Left kidney (tissue), 2 donors: ENCODE results near the gene FAM110A. TPM values are rescaled to one million over a fixed set of nuclear protein-coding genes. Genes with fewer than 3 reads are reported as not detected.
"Not testable (repeated sequence)": the region's sequence is repeated elsewhere in the genome, so short reads cannot be mapped to it uniquely, and the experiment has no call there.

Experiments
- DNase-seq: peaks from one replicate; pipeline ENCODE4 v3.0.0-alpha.2; 2013
- polyA plus RNA-seq: library from polyadenylated mRNA; unstranded; fragments of 120-200 nt; gene quantifications from one replicate; pipeline ENCODE4 v1.2.1, GENCODE V29; 2013; ENCODE audit not compliant: insufficient read length

FAM110A gene
- polyA plus RNA-seq, 1 donor, result 7.6 TPM

DNA sequence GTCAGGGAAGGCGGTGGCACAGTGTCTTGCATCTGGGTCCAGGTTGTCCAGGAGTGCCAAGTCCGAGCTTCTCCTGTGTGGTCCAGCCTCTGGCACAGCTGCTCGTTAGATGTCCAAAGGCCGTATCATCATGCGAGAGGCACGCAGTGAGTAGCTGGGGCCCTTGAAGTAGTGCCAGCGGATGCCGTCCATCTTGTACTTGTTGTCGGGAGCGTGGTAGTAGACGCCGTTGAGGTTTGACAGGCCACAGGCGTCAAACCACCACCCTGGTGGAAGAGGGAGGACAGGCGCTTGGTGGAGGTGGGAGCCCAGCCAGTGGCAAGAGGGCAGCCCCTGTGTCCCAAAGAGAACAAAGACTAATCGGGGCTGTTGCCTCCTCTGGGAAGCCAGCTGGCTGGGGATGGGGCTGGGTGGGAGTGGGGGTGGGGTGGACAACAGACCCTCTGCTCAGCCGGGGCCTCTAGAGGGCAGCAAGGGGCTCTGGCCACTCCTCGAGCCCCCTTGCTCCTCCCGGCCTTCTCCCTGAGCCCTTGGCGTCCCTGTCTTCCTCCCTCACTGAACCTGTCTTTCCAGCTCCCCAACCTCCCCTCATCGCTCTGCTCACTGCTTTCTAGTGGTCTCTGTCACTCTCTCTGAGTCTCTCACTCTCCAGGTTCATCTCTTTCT lies 39.5 kb downstream of the FAM110A start:
- DNase-seq, result no peak

DNA sequence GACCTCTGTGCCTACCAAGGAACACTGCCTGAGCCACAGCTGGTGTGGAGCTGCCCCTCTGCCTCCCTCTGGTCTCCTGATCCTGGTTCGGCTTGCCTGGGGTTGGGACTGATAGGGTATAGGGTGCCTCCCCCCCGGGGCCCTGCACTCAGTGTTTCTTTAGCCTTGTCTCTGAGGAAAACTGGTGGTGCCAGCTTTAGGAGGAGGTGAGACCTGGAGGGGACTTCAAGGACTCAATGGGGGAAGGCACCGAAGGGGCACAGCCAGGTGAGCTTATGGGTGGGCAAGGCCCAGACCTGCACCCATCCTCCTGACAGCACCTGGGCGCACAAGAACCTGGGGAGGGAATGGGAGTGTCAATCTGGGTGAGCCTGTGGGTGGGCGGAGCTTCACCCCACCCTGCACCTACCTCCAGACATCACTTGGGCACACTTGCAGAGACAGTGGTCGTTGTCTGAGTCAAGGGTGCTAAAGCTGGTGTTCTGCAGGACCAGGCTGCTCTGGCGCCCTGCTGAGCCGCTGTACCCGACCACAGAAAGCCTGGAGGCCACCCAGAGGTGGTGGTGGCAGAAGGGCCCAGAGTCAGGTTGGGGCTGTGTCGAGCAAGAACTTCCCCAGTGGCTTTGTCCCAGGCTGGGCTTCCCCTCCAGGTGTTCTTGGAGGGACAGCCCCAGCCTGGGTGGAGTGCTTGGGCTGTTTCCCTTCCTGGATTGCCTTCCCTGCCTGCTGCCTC lies 40.5 kb downstream of the FAM110A start:
- DNase-seq, result no peak

DNA sequence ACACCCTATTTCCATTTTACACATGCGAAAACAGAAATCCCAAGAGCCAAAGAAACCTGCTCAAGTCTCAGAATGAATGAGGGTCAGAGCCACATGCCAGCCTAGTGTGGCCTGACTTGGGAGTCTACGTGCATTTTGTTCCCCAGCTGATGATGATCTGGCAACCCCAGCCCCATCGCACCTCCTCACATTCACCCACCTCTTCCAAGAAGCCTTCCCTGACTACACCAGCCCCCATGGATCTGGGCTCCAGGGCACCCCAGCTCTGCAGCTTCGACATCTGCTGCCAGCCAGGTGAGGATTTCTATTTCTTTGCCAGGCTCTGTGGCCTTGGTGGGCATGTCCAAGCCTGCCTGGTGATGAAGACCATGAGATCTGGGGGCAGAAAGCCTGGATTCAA lies 41.6 kb downstream of the FAM110A start:
- no peak for DNase-seq

DNA sequence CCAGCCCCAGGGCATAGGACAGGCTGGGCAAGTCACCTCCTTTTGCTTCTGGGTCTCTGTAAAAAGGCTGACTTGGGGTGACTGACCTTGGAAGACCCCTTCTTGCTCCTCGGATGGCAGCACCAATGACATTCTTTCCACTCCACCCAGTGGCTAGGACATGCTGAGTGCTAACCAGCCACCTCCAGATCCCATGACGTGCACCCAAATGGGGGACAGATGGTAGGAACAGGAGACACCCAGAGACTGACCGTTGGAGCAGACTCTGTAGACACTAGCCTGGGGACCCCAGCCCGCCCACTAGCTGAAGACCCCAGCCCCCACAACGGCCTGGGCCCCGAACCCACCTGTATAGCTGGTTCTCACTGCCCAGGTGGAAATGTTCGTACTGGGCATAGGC lies 44.3 kb downstream of the FAM110A start:
- no peak for DNase-seq

DNA sequence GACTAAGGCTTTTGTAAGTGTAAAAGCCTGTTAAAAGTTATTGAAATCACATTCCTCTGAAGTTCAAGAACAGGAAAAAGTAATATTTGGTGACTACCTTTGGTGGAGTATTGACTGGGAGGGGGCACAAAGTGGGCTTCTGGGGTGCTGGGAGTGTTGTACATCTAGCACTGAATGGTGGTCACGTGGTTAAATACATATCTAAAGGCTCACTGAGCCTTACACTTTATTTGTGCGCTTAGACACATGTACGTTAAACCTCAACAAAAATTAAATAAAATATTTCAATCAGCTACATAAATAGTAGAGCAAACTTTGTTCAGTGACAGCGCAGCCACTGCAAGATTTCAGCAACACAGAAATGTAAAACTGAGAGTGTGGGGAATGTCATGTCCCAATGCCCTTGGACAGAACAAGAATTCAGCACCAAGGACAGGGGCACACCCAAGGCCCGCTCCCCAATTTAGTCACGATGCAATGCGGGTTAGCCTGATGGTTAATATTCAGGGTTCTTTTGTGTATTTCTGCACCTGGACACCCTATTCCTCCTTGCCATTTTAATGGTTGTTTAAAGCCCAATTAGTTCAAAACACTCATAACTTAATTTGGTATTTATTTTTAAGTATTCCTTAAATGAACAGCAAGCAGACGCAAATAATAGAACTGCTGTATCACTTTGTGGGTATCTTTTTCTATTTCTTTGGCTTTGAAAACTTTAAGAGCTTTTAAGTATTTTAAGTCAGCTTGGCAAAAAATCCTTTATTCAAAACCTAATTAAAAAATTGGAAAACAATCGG lies 45.2 kb downstream of the FAM110A start:
- DNase-seq, result peak; percentile 67

DNA sequence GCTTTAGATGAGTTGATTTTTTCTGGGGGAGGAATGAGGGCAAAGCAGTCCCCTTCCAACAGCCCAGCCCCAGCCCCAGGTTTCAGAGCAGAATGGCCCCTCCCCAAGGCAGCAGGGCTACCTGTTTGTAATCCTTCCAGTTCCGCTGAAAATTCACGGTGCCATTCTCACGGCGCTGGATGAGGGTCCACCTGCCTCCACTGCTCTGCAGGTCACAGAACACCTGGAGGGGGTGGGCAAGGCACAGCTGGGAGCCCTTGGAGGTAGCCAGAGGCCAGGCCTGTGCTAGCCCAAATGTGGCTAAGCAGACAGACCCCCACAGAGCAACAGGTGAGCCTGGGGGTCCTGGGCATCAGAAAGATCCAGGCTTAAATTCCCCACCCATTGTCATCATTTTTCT lies 46.1 kb downstream of the FAM110A start:
- DNase-seq, result no peak

DNA sequence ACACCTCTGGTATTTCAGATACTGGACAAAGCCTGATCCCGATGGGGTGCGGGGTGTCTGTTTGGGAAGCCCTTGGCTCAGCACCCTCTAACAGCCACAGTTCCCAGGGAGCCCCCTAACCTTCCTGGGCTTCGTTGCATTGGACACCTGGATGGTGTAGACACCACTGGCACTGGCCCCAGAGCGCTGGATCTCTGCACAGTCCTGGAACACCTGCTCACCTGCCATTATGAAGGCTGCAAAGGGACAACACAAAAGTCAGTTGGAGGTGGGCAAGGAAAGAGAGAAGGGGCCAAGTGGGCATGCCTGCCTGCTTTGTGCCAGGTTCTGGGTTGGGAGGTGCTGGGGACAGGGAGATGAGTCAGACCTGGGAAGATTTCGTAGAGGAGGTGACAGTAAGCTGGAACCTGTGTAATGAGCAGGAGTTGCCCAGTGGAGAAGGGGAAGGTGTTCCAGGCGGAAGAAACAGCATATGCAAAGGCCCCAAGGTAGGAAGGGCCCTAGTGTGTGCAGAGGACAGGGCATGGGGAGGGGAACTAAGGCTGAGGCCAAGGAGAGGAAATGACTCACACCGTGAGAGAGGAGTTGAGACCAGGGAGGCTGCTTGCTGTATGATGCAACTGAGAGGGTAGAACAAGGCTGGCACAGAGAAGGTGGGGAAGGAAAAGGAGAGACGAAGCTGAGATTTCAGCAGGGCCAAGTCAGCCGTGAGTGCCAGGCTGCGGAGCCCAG lies 47.7 kb downstream of the FAM110A start:
- DNase-seq, result no peak

DNA sequence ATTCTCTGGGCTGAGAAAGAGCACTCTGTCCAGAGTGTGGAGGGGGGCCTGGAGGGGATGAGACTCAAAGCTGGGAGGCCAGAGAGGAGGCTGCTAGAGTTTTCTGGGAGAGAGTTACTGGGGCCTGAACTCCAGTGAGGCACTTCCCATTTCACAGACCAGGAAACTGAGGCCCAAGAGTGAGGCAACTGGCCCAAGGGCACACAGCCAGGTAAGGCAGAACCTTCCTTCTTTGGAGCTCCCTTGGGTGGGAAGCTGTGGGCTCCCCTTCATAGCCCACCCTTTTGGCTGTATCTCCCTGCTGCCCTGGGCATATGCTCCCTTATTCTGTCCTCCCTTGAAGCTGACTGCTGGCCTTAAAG lies 48.2 kb downstream of the FAM110A start:
- DNase-seq, result no peak

DNA sequence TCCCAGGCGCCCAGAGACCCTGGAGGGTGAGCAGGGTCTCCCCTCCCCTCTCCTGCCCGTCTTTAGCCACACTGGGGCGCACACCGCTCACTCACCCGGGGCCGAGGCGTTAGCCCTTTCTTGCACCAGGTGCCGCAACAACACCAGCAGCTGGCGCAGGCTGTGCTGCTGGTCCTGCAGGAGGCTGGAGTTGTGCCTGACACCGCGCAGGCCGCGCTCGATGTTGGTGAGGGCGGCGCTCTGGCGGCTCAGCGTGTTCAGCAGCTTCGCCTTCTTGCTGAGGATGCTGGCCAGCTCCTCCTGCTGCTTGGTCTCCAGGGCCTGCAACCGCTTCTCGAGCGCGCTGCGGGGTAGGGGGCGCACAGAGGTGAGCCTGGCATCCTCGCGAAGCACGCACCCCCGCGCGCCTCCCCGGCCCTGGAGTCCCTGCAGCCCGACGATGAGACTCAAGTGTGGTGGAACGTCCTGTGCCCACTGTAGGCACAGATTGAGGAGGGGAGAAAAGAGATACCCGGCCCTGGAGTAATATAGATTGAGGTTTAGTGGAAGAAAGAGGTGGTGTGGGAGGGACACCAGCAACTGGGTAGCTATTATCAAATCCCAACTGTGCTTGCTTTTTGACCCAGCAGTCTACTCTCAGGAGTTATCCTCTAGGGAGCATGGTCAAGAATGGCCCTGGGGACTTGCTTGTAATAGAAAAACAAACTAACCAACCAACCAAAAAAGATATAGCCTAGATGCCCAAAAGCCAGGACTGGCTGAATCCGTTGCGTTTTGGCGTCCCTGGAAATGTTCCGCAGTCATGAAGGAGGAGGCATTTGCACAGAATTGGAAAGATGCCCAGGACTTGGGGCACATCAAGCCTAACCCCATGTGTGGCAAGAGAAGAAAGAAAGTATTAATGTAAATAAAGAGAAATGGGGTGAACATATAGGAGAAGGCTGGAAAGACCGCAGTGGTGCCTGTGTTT lies 51.8 kb downstream of the FAM110A start:
- peak; percentile 59 for DNase-seq

DNA sequence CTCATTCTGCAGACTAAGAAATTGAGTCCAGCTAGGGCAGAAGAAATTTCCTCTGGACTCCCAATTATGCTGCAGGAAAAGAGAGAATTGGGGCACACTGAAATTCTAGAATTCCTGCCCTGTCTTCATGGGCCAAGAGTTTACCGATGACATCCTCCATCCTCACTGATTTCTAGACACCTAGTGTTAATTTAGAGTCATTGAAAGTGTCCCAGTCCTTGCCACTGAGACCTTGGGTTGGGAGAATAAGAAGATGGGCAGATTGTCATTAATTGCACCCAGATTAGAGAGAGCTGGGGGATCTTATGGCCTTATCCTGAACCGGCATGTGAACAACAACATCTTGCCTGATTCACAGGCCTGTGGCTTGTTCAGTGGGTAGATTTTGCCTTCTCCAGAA lies 53.6 kb downstream of the FAM110A start:
- DNase-seq, result no peak

DNA sequence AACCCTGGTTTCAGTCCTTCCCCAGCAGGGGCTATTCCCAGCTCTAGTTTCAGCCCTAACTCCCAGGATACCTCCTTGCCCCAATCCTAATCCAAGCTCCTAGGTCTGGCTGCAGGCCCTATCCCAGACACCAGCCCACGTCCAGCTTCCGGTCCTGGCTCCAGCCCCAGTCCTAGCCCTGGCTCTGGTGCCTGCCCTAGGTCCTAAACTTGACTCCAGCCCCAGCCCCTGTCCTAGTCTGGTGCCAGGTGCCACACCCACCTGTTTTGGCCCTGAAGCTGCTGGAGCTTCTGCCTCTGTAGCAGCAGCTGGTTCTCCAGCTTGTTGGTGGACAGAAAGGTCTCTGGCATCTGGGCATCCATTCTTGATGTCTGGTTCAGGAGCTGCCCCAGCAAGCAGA lies 54.5 kb downstream of the FAM110A start:
- no peak for DNase-seq

DNA sequence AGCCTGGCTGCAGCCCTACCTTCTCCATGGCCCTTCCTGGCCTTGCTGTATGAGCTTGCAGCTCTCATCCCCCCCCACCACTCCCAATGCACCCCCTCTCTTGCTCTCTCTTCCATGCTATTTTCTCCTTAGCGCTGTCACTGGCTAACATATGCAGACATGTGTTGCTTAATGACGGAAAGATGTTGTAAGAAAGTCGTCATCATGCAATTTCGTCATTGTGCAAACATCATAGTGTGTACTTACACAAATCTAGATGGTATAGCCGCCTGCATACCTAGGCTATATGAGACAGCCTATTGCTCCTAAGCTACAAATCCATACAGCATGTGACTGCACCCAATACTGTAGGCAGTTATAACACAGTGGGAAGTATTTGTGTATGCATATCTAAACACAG lies 55.6 kb downstream of the FAM110A start:
- no peak for DNase-seq

DNA sequence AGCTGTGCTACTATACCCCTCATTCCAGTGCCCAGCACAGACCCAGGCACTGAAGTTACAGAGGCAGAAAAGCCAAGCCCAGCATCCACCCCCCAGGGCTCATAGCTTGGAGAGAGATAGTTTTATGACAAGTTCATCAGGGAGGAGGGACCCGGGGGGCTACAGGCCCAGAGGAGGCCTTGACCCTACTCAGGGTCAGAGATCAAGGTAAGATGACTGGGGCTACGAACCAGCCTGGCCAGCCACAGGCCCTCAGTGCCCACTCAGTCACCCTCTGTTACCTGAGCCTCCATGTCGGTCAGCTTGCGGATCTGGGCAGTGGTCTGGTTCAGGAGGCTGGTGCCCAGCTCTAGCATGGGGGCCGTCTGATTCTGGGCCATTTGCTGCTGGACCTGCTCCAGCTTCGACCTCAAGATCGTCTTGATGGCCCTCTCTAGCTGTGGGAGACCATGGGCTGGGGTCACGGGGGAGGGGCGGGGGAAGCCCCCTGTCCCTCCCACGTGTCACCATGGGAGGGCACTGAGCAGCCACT lies 56.5 kb downstream of the FAM110A start:
- DNase-seq, result no peak

DNA sequence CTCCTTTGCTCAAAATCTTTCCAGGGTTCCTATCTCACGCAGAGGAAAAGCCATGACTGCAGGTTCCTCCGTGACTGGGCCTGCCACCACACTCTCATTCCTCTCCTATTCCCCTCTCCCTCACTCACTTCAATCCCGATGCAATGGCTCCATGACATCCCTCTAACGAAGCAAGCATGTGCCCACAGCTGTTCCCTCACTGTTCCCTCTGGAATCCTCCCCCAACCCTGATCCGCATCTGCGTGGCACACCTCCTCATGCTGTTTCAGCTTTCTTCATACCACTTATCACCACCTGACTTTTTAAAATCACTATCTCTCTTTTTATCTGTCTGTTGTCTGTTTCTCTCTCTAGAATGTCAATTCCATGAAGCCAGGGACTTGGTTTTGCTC lies 57.1 kb downstream of the FAM110A start:
- no peak for DNase-seq

DNA sequence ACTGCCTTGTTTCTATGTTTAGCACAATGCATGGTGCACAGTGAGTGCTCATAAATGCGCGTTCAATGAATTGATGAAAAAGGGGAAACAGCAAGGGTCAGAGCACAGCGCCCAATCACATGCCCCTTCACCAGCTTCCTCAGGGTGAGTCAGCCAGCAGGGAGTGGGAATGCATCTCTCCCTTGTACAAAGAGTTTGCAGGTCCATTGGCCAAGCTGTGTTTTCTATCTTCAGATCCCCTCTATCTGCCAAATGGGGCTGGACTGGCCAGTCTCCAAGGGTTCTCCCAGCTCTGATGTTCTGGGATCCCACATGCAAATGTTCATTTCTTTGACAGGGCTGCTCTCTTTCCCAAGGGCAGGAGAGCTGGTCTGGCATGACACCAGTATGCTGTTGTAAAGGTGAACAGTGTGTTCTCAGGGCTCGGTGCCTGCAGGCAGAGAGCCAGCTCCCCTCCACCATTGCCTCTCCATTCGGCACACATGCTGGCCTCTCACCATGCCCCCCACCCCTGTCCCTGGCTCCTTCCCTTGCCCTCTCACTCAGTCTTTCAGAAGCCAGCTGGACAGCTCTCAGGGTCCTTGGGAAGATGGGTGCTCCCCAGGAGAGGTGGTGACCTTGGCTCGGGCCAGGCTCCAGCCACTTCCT lies 57.7 kb downstream of the FAM110A start:
- DNase-seq, result no peak

DNA sequence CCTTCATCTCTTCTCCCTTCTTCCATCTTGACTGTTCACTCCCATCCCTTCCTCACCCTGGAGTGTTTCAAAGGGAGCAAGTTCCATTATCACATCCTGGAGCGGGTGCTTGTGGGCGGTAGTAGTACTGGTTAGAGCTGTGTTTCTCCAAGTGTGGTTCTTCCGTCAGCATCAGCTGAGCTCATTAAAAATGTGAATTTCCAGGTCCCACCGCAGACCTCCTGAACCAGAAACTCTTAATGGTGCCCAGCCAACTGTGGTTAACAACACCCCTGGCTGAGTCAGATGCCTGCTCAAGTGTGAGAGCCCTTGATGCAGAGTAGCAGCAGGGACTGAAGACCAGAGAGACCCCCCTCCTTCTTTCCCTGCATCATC lies 58.2 kb downstream of the FAM110A start:
- peak; percentile 59 for DNase-seq

DNA sequence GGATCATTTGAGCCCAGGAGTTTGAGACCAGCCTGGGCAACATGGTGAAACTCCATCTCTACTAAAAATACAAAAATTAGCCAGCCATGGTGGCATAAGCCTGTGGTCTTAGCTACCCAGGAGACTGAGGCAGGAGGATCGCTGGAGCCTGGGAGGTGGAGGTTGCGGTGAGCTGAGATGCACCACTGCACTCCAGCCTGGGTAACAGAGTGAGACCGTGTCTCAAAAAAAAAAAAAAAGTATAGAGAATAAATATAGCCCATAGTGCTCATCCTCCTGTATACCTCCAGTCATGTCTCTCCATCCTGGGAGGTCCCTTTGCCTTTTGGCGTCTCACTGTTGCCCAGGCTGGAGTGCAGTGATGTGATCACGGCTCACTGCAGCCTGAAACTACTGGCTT lies 58.9 kb downstream of the FAM110A start:
- not testable (repeated sequence) for DNase-seq
